Measurements from ENCODE around the gene NUP37.

Gene NUP37

DNA sequence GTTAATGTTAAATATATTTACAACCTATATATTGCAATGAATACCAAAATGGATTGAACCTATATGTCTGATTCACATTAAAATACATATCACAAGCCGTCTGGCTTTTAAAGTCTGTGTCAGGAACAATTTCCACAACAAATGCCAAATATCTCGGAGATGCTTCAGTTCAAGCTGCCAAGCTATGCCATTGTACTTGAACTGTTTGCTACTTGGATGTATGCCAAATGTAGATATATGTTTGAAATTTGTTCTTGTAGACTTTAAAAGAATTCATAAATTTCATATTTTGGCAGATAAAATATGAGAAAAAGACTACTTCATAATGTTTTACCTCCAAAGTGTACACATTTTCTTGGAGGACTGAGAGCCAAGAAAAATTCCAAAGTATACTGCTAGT lies 95.1 kb downstream of the NUP37 start:
- DNase-seq: no peak

GRCh38 chr12:102023343-102023930 lies 96.5 kb downstream of the NUP37 start:
- no peak for DNase-seq
